Measurements from ENCODE around the gene DEAF1.

DEAF1 gene

GRCh38 chr11:613369-613968, 81.6 kb downstream of the DEAF1 start:
- Histone ChIP-seq H3K4me2 (ENCODE audit: low read length, poor library complexity, severe bottlenecking) (no peak overlapping the region), H3K23ac (ENCODE audit: low read length in 2 of 2) (no peak overlapping the region), H2BK15ac (ENCODE audit: low read depth, poor library complexity, severe bottlenecking) (no peak overlapping the region), H3K27me3 (ENCODE audit: control insufficient read depth in 1 of 2, insufficient read depth in 1 of 2, low read length in 2 of 2) (no peaks in the 10 kb centered on the region), H2BK5ac (ENCODE audit: low read depth, low read length, poor library complexity, severe bottlenecking) (peak overlapping the region; percentile 53), H2BK12ac (ENCODE audit: low read length in 2 of 2) (no peak overlapping the region), H2BK120ac (ENCODE audit: low read depth, low read length) (no peak overlapping the region), H3K79me1 (replicated peaks; ENCODE audit: low read length, poor library complexity, severe bottlenecking) (peaks cover 42% of the 10 kb centered on the region), H2AFZ (ENCODE audit: low read depth, low read length) (no peak overlapping the region), H3K18ac (ENCODE audit: low read depth in 1 of 2, low read length in 2 of 2) (no peak overlapping the region), H3K36me3 (ENCODE audit: control insufficient read depth in 1 of 2, insufficient read depth in 2 of 2, low read depth in 1 of 2, low read length in 2 of 2) (peaks cover 52 to 90% of the 10 kb centered on the region in 2 experiments), H3K9me3 (ENCODE audit: control insufficient read depth, low read length) (no peaks in the 10 kb centered on the region), H3K4me1 (ENCODE audit: control insufficient read depth, insufficient read depth, low read depth, low read length) (peaks cover 36% of the 10 kb centered on the region), H2AK5ac (ENCODE audit: low read length, severe bottlenecking) (no peak overlapping the region), H4K8ac (ENCODE audit: low read length) (no peak overlapping the region), H3K4ac (ENCODE audit: low read depth in 1 of 2, low read length in 2 of 2) (peak overlapping the region in 1 of 2 experiments; percentile 7), H3K4me3 (ENCODE audit: insufficient read depth in 1 of 2, low read depth in 1 of 2, low read length in 2 of 2) (no peak overlapping the region), H4K91ac (ENCODE audit: low read length) (no peak overlapping the region), H3K27ac (ENCODE audit: low read length, poor library complexity, severe bottlenecking) (no peak overlapping the region), H3K14ac (ENCODE audit: low read length in 2 of 2) (no peak overlapping the region), H3K9ac (ENCODE audit: low read length) (no peak overlapping the region)
- peak; percentile 50 for DNase-seq
- 71% methylated on average over 25 of the region's 36 CpGs for WGBS

- H3K27me3 ChIP-seq (ENCODE audit: control insufficient read depth in 1 of 2, insufficient read depth in 1 of 2, low read length in 2 of 2), result no peaks in the 10 kb centered on the region
- no peak overlapping the region for H4K91ac ChIP-seq (ENCODE audit: low read length)
- WGBS, result 97% methylated on average over 10 of the region's 10 CpGs
These were observed 82.1 kb downstream of the DEAF1 start for GRCh38 chr11:612961-613300.

GRCh38 chr11:612201-612960, 82.6 kb downstream of the DEAF1 start:
- peaks cover 46% of the 10 kb centered on the region for H3K79me1 ChIP-seq (replicated peaks; ENCODE audit: low read length, poor library complexity, severe bottlenecking)
- no peak overlapping the region for H2BK12ac ChIP-seq (ENCODE audit: low read length in 2 of 2)
- H4K8ac ChIP-seq (ENCODE audit: low read length), result no peak overlapping the region
- peaks cover 36% of the 10 kb centered on the region for H3K4me1 ChIP-seq (ENCODE audit: control insufficient read depth, insufficient read depth, low read depth, low read length)
- no peak overlapping the region for H3K27ac ChIP-seq (ENCODE audit: low read length, poor library complexity, severe bottlenecking)
- no peaks in the 10 kb centered on the region for H3K9me3 ChIP-seq (ENCODE audit: control insufficient read depth, low read length)
- H2AFZ ChIP-seq (ENCODE audit: low read depth, low read length), result no peak overlapping the region
- H3K9ac ChIP-seq (ENCODE audit: low read length), result no peak overlapping the region
- H4K91ac ChIP-seq (ENCODE audit: low read length), result no peak overlapping the region
- no peak overlapping the region for H3K14ac ChIP-seq (ENCODE audit: low read length in 2 of 2)
- H3K18ac ChIP-seq (ENCODE audit: low read depth in 1 of 2, low read length in 2 of 2), result no peak overlapping the region
- H2BK120ac ChIP-seq (ENCODE audit: low read depth, low read length), result no peak overlapping the region
- H3K27me3 ChIP-seq (ENCODE audit: control insufficient read depth in 1 of 2, insufficient read depth in 1 of 2, low read length in 2 of 2), result no peaks in the 10 kb centered on the region
- H2BK15ac ChIP-seq (ENCODE audit: low read depth, poor library complexity, severe bottlenecking), result no peak overlapping the region
- DNase-seq, result peak; percentile 43
- H3K23ac ChIP-seq (ENCODE audit: low read length in 2 of 2), result no peak overlapping the region
- no peak overlapping the region for H3K4me2 ChIP-seq (ENCODE audit: low read length, poor library complexity, severe bottlenecking)
- H3K36me3 ChIP-seq (ENCODE audit: control insufficient read depth in 1 of 2, insufficient read depth in 2 of 2, low read depth in 1 of 2, low read length in 2 of 2), result peaks cover 57 to 90% of the 10 kb centered on the region in 2 experiments
- H3K4me3 ChIP-seq (ENCODE audit: insufficient read depth in 1 of 2, low read depth in 1 of 2, low read length in 2 of 2), result no peak overlapping the region
- no peak overlapping the region for H3K4ac ChIP-seq (ENCODE audit: low read depth in 1 of 2, low read length in 2 of 2)
- H2BK5ac ChIP-seq (ENCODE audit: low read depth, low read length, poor library complexity, severe bottlenecking), result no peak overlapping the region
- H2AK5ac ChIP-seq (ENCODE audit: low read length, severe bottlenecking), result no peak overlapping the region
- 92% methylated on average over 27 of the region's 27 CpGs for WGBS

More at GRCh38 chr11:612961-613300, 82.1 kb downstream of the DEAF1 start:
- no peak overlapping the region for H2AK5ac ChIP-seq (ENCODE audit: low read length, severe bottlenecking)
- H2AFZ ChIP-seq (ENCODE audit: low read depth, low read length), result no peak overlapping the region
- H3K4me1 ChIP-seq (ENCODE audit: control insufficient read depth, insufficient read depth, low read depth, low read length), result peaks cover 36% of the 10 kb centered on the region
- H3K79me1 ChIP-seq (replicated peaks; ENCODE audit: low read length, poor library complexity, severe bottlenecking), result peaks cover 42% of the 10 kb centered on the region
- H2BK5ac ChIP-seq (ENCODE audit: low read depth, low read length, poor library complexity, severe bottlenecking), result no peak overlapping the region
- no peak overlapping the region for H3K27ac ChIP-seq (ENCODE audit: low read length, poor library complexity, severe bottlenecking)
- peak overlapping the region; percentile 0 for H4K8ac ChIP-seq (ENCODE audit: low read length)
- no peak overlapping the region for H2BK15ac ChIP-seq (ENCODE audit: low read depth, poor library complexity, severe bottlenecking)
- no peak overlapping the region for H3K4me3 ChIP-seq (ENCODE audit: insufficient read depth in 1 of 2, low read depth in 1 of 2, low read length in 2 of 2)
- no peak overlapping the region for H3K18ac ChIP-seq (ENCODE audit: low read depth in 1 of 2, low read length in 2 of 2)
- H3K23ac ChIP-seq (ENCODE audit: low read length in 2 of 2), result no peak overlapping the region
- no peak for DNase-seq
- H3K9ac ChIP-seq (ENCODE audit: low read length), result no peak overlapping the region
- H3K9me3 ChIP-seq (ENCODE audit: control insufficient read depth, low read length), result no peaks in the 10 kb centered on the region
- H3K14ac ChIP-seq (ENCODE audit: low read length in 2 of 2), result no peak overlapping the region
- no peak overlapping the region for H3K4ac ChIP-seq (ENCODE audit: low read depth in 1 of 2, low read length in 2 of 2)
- H2BK12ac ChIP-seq (ENCODE audit: low read length in 2 of 2), result no peak overlapping the region
- H3K4me2 ChIP-seq (ENCODE audit: low read length, poor library complexity, severe bottlenecking), result no peak overlapping the region
- peaks cover 52 to 90% of the 10 kb centered on the region in 2 experiments for H3K36me3 ChIP-seq (ENCODE audit: control insufficient read depth in 1 of 2, insufficient read depth in 2 of 2, low read depth in 1 of 2, low read length in 2 of 2)
- H2BK120ac ChIP-seq (ENCODE audit: low read depth, low read length), result no peak overlapping the region
